Left lung (tissue), 10 donors: ENCODE data around the gene ZNF684. TPM values are rescaled to one million over a fixed set of nuclear protein-coding genes. Genes with fewer than 3 reads are reported as not detected.

Source experiments
- ATAC-seq: fragments of 200-7000 bp; cut with Tn5 transposase; one replicate; pipeline ENCODE4 v1.9.1; 2020; ENCODE audit warnings: moderate library complexity
- DNase-seq, 4 donors: peaks; one replicate each; pipeline ENCODE4 v3.0.0-alpha.2; 2013 to 2020
- H3K27ac ChIP-seq, 2 donors: fragments of 200-600 bp; sonication (generic) in 1 of 2; one replicate each; pipeline versions ENCODE4 v1.5.0 to v1.8.0; 2020 to 2021
- H3K27me3 ChIP-seq, 2 donors: fragments of 200-600 bp; sonication (generic) in 1 of 2; one replicate each; pipeline versions ENCODE4 v1.5.0 to v1.8.0; 2020 to 2021
- H3K36me3 ChIP-seq, 2 donors: fragments of 200-600 bp; sonication (generic) in 1 of 2; one replicate each; pipeline versions ENCODE4 v1.5.0 to v1.8.0; 2020 to 2021
- H3K4me1 ChIP-seq, 2 donors: fragments of 200-600 bp; one replicate each; pipeline ENCODE4 v1.8.0; 2021
- H3K4me3 ChIP-seq, 2 donors: fragments of 200-600 bp; sonication (generic) in 1 of 2; one replicate each; pipeline versions ENCODE4 v1.5.0 to v1.8.0; 2020 to 2021; ENCODE audit warnings: mild to moderate bottlenecking in 1 of 2
- H3K9me3 ChIP-seq, 2 donors: fragments of 200-600 bp; sonication (generic) in 1 of 2; one replicate each; pipeline versions ENCODE4 v1.5.0 to v1.8.0; 2020 to 2021
- CTCF ChIP-seq, 2 donors: fragments of 200-600 bp; sonication (generic) in 1 of 2; IDR thresholded peaks; one replicate each; pipeline versions ENCODE4 v1.5.0 to v1.8.0; 2021; ENCODE audit warnings: antibody characterized with exemption in 2 of 2
- intact Hi-C, 2 donors: fragments of 100-400 bp; cut with DNase I; formaldehyde crosslinking; loops; one replicate each; pipeline versions ENCODE4 v1.11.2 to v1.14.2; 2022
- polyA plus RNA-seq, 6 donors: library from polyadenylated mRNA; unstranded; fragments of 120-200 nt; gene quantifications; one replicate each; pipeline ENCODE4 v1.2.1, GENCODE V29; 2013; ENCODE audit not compliant: insufficient read length in 6 of 6
- total RNA-seq, 2 donors: library from RNA; stranded (reverse); fragmentation: NEBNext Ultra II Directional; extraction: Animal tissue kit (Norgen Biotek cat#: 25700); gene quantifications; one replicate each; pipeline ENCODE4 v1.2.1, GENCODE V29; 2021
- donor health status: DM: no; HTN: yes; CAD: no.
- donor health status: DM: no; HTN: no; CAD: no.

Gene ZNF684
- total and polyA plus RNA-seq, 8 donors: 3.7 to 10.0 (median 8.2) TPM

- ATAC-seq: peak; percentile 100
- no peak for TF ChIP-seq CTCF (IDR thresholded peaks at IDR 0.05)
- Histone ChIP-seq H3K36me3 (peaks cover 0 to 3% of the 10 kb centered on the region in 2 donors), H3K4me3 (peak within 1 kb of the TSS; percentile 65 to 81), H3K9me3 (peaks cover 0 to 58% of the 10 kb centered on the region in 2 donors), H3K27ac (peak within 1 kb of the TSS; percentile 80), H3K27me3 (no peaks in the 10 kb centered on the region), H3K4me1 (peaks cover 0 to 15% of the 10 kb centered on the region in 2 donors)
- DNase-seq: peak; percentile 63 to 98 (median 80)
- intact Hi-C loops: no loop called here
Measured at GRCh38 chr1:40508375-40509341, 22.8 kb upstream of the ZNF684 start, which contains the start of gene EXO5. Gene EXO5 (plus strand): TSS chr1:40508767. CDS start chr1:40514545, 5,778 bp downstream.

- intact Hi-C loops: no loop called here
- Histone ChIP-seq H3K27me3 (no peaks in the 10 kb centered on the region), H3K4me1 (no peaks in the 10 kb centered on the region), H3K4me3 (no peak overlapping the region), H3K36me3 (peaks cover 0 to 18% of the 10 kb centered on the region in 2 donors), H3K27ac (no peak overlapping the region), H3K9me3 (peaks cover 0 to 87% of the 10 kb centered on the region in 2 donors)
- DNase-seq (no peak), ATAC-seq (no peak)
- TF ChIP-seq CTCF (IDR thresholded peaks at IDR 0.05): no peak
Measured at GRCh38 chr1:40519517-40519916, 11.9 kb upstream of the ZNF684 start.

- intact Hi-C loops: no loop called here
- H3K27me3 ChIP-seq: no peaks in the 10 kb centered on the region
- peak overlapping the region; percentile 91 to 93 for H3K27ac ChIP-seq
- DNase-seq: peak in 1 of 4 donors; percentile 41
- peaks cover 0 to 6% of the 10 kb centered on the region in 2 donors for H3K36me3 ChIP-seq
- peaks cover 0 to 9% of the 10 kb centered on the region in 2 donors for H3K9me3 ChIP-seq
- H3K4me1 ChIP-seq: peaks cover 3 to 20% of the 10 kb centered on the region in 2 donors
- peak; percentile 11 for ATAC-seq
- H3K4me3 ChIP-seq: peak overlapping the region; percentile 58 to 59
- no peak for TF ChIP-seq CTCF (IDR thresholded peaks at IDR 0.05)
Measured at GRCh38 chr1:40530735-40531380, 579 bp upstream of the ZNF684 start.

GRCh38 chr1:40532062-40532389 is 589 bp downstream of the ZNF684 start:
- Histone ChIP-seq H3K4me3 (peak overlapping the region; percentile 58 to 59), H3K27me3 (no peaks in the 10 kb centered on the region), H3K9me3 (peaks cover 0 to 2% of the 10 kb centered on the region in 2 donors), H3K36me3 (peaks cover 0 to 6% of the 10 kb centered on the region in 2 donors), H3K27ac (peak overlapping the region; percentile 91 to 93), H3K4me1 (peaks cover 3 to 20% of the 10 kb centered on the region in 2 donors)
- intact Hi-C loops: no loop called here
- DNase-seq (no peak), ATAC-seq (no peak)
- no peak for TF ChIP-seq CTCF (IDR thresholded peaks at IDR 0.05)
